Upper lobe of right lung (tissue), 1 donor: Measurements from ENCODE around the gene SEMA6A. TPM values are rescaled to one million over a fixed set of nuclear protein-coding genes. Genes with fewer than 3 reads are reported as not detected.

ENCODE experiments used
- ATAC-seq: fragments of 200-7000 bp; cut with Tn5 transposase; one replicate; pipeline ENCODE4 v1.9.1; 2020; ENCODE audit warnings: mild to moderate bottlenecking, moderate library complexity
- DNase-seq: peaks from one replicate; pipeline ENCODE4 v3.0.0-alpha.2; 2020
- H3K27ac ChIP-seq: fragments of 200-600 bp; one replicate; pipeline ENCODE4 v1.8.0; 2022
- H3K27me3 ChIP-seq: fragments of 200-600 bp; one replicate; pipeline ENCODE4 v1.8.0; 2022; ENCODE audit warnings: mild to moderate bottlenecking
- H3K36me3 ChIP-seq: fragments of 200-600 bp; one replicate; pipeline ENCODE4 v1.8.0; 2022
- H3K4me1 ChIP-seq: fragments of 200-600 bp; one replicate; pipeline ENCODE4 v1.8.0; 2022
- H3K4me3 ChIP-seq: fragments of 200-600 bp; one replicate; pipeline ENCODE4 v1.8.0; 2022; ENCODE audit warnings: mild to moderate bottlenecking
- H3K9me3 ChIP-seq: fragments of 200-600 bp; one replicate; pipeline ENCODE4 v1.8.0; 2022
- CTCF ChIP-seq: fragments of 200-600 bp; IDR thresholded peaks from one replicate; pipeline ENCODE4 v1.8.0; 2022; ENCODE audit warnings: antibody characterized with exemption
- intact Hi-C: fragments of 100-400 bp; cut with DNase I; formaldehyde crosslinking; loops from one replicate; pipeline ENCODE4 v1.11.0; 2022
- total RNA-seq: library from RNA; stranded (reverse); fragmentation: NEBNext Ultra II Directional; extraction: Animal tissue kit (Norgen Biotek cat#: 25700); gene quantifications from one replicate; pipeline ENCODE4 v1.2.1, GENCODE V29; 2021
- donor health status: DM: no; HTN: yes; CAD: no; lungs with severe emphysema.

The SEMA6A gene
- total RNA-seq, 1 donor from 2014 or later, result 33.3 TPM

GRCh38 chr5:116504593-116505166 lies 69.9 kb downstream of the SEMA6A start:
- intact Hi-C loops, result no loop called here
- no peak for TF ChIP-seq CTCF
- Histone ChIP-seq H3K36me3 (no peaks in the 10 kb centered on the region), H3K9me3 (no peaks in the 10 kb centered on the region), H3K4me1 (peaks cover 11% of the 10 kb centered on the region), H3K4me3 (no peak overlapping the region), H3K27ac (no peak overlapping the region), H3K27me3 (no peaks in the 10 kb centered on the region)
- DNase-seq, result no peak
- no peak for ATAC-seq

GRCh38 chr5:116502616-116503015 lies 72.0 kb downstream of the SEMA6A start:
- ATAC-seq (no peak), DNase-seq (no peak)
- H3K27me3 ChIP-seq, result no peaks in the 10 kb centered on the region
- TF ChIP-seq CTCF, result no peak
- H3K9me3 ChIP-seq, result no peaks in the 10 kb centered on the region
- no peak overlapping the region for H3K27ac ChIP-seq
- intact Hi-C loops, result no loop called here
- no peaks in the 10 kb centered on the region for H3K36me3 ChIP-seq
- H3K4me1 ChIP-seq, result peaks cover 11% of the 10 kb centered on the region
- no peak overlapping the region for H3K4me3 ChIP-seq

GRCh38 chr5:116502138-116502537 lies 72.5 kb downstream of the SEMA6A start:
- no peak overlapping the region for H3K4me3 ChIP-seq
- peaks cover 11% of the 10 kb centered on the region for H3K4me1 ChIP-seq
- H3K36me3 ChIP-seq, result no peaks in the 10 kb centered on the region
- intact Hi-C loops, result no loop called here
- H3K9me3 ChIP-seq, result no peaks in the 10 kb centered on the region
- no peak overlapping the region for H3K27ac ChIP-seq
- TF ChIP-seq CTCF, result no peak
- ATAC-seq (no peak), DNase-seq (no peak)
- no peaks in the 10 kb centered on the region for H3K27me3 ChIP-seq

GRCh38 chr5:116498503-116499048 lies 76.0 kb downstream of the SEMA6A start:
- peaks cover 7% of the 10 kb centered on the region for H3K4me1 ChIP-seq
- intact Hi-C loops, result no loop called here
- no peak overlapping the region for H3K4me3 ChIP-seq
- no peaks in the 10 kb centered on the region for H3K9me3 ChIP-seq
- ATAC-seq (no peak), DNase-seq (no peak)
- H3K36me3 ChIP-seq, result no peaks in the 10 kb centered on the region
- H3K27me3 ChIP-seq, result no peaks in the 10 kb centered on the region
- TF ChIP-seq CTCF, result no peak
- H3K27ac ChIP-seq, result no peak overlapping the region

- TF ChIP-seq CTCF, result no peak
- no peak for DNase-seq
- Histone ChIP-seq H3K36me3 (no peaks in the 10 kb centered on the region), H3K27ac (no peak overlapping the region), H3K4me3 (no peak overlapping the region), H3K4me1 (peaks cover 7% of the 10 kb centered on the region), H3K27me3 (no peaks in the 10 kb centered on the region), H3K9me3 (no peaks in the 10 kb centered on the region)
- no peak for ATAC-seq
- intact Hi-C loops, result no loop called here
Measured at GRCh38 chr5:116497631-116498030, 77.0 kb downstream of the SEMA6A start.
